Endodermal cell (in vitro differentiated cells): ENCODE measurements around the gene KLHDC10. TPM values are rescaled to one million over a fixed set of nuclear protein-coding genes. Genes with fewer than 3 reads are reported as not detected.

Experiments used
- DNase-seq: peaks from one replicate; pipeline ENCODE4 v3.0.0-alpha.2; 2017
- H3K27ac ChIP-seq: 2 replicates; pipeline ENCODE4 v1.5.1; 2013; ENCODE audit warnings: mild to moderate bottlenecking, low read depth, low read length, moderate library complexity
- H3K27me3 ChIP-seq: 2 replicates; pipeline ENCODE4 v1.6.1; 2013; ENCODE audit warnings: mild to moderate bottlenecking, low read length, moderate library complexity; ENCODE audit not compliant: insufficient read depth, control insufficient read depth, poor library complexity, severe bottlenecking
- H3K36me3 ChIP-seq: 2 replicates; pipeline ENCODE4 v1.7.0; 2013; ENCODE audit warnings: mild to moderate bottlenecking, low read length, moderate library complexity; ENCODE audit not compliant: control insufficient read depth, insufficient read depth
- H3K4me1 ChIP-seq: one replicate; pipeline ENCODE4 v1.7.0; 2013; ENCODE audit warnings: low read length; ENCODE audit not compliant: control insufficient read depth, insufficient read depth
- H3K4me3 ChIP-seq: 2 replicates; pipeline ENCODE4 v1.5.1; 2013; ENCODE audit warnings: mild to moderate bottlenecking, low read length, moderate library complexity
- H3K9ac ChIP-seq: 2 replicates; pipeline ENCODE4 v1.6.1; 2013; ENCODE audit warnings: mild to moderate bottlenecking, low read length, moderate library complexity; ENCODE audit not compliant: poor library complexity, severe bottlenecking; ENCODE audit errors: extremely low read depth
- H3K9me3 ChIP-seq: 2 replicates; pipeline ENCODE4 v1.6.1; 2013; ENCODE audit warnings: mild to moderate bottlenecking, low read length, moderate library complexity; ENCODE audit not compliant: control insufficient read depth
- H3K27ac Mint-ChIP-seq: 2 replicates; pipeline ENCODE4 v1.8.0; 2020; ENCODE audit warnings: mixed read lengths
- H3K27me3 Mint-ChIP-seq: 2 replicates; pipeline ENCODE4 v1.8.0; 2021; ENCODE audit warnings: mild to moderate bottlenecking, mixed read lengths; ENCODE audit not compliant: insufficient read depth
- H3K36me3 Mint-ChIP-seq: 2 replicates; pipeline ENCODE4 v1.8.0; 2020; ENCODE audit warnings: low read depth, mixed read lengths
- H3K4me1 Mint-ChIP-seq: 2 replicates; pipeline ENCODE4 v1.8.0; 2020; ENCODE audit warnings: mixed read lengths
- H3K4me3 Mint-ChIP-seq: 2 replicates; pipeline ENCODE4 v1.8.0; 2020; ENCODE audit warnings: mild to moderate bottlenecking, moderate library complexity, mixed read lengths
- H3K9me3 Mint-ChIP-seq: 2 replicates; pipeline ENCODE4 v1.8.0; 2020; ENCODE audit warnings: mild to moderate bottlenecking, mixed read lengths
- WGBS, 2 experiments: methylation state at CpG; one replicate each; pipeline versions ENCODE4 v1.1.5 to v1.1.7; 2013; ENCODE audit warnings: missing lambda C conversion rate in 2 of 2, mixed read lengths in 1 of 2; ENCODE audit not compliant: insufficient coverage in 1 of 2, insufficient read length in 1 of 2; 5-methylcytosine and 5-hydroxymethylcytosine counted together
- total RNA-seq, 2 donors: library from RNA; stranded (reverse); fragmentation: NEBNext Ultra II Directional in 1 of 2; extraction: Animal tissue kit (Norgen Biotek cat#: 25700) in 1 of 2; gene quantifications; 2 replicates in 1 of 2; 3 replicates in 1 of 2; pipeline ENCODE4 v1.2.1, GENCODE V29; 2021
- TF ChIP-seq, protein P1 (sequence below): fragments of 200-600 bp; sonication (generic); conservative IDR thresholded peaks from 2 replicates; pipeline ENCODE4 v1.5.0; 2021; ENCODE audit warnings: antibody characterized with exemption, mild to moderate bottlenecking

The KLHDC10 gene
- total RNA-seq, 2 donors from 2014 or later, result 20.6 to 22.2 TPM

DNA sequence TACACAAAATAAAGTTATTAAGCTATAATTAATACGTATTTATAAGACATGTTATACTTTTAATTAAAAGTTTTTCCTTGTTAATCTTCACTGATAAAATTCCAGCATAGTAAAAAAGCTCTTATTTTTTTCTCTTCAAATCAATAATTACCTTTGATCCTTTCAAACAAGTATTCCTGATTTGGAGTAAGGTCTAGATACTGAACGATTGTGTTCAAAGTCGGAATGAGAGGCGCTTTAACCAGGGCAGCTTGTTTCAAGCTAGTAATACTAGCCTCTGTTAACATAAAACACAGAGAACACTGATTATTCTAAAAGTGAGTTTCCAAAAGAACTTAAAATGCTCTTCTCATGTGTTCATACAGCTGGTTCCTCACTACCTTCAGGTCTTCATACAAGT lies 107.9 kb downstream of the KLHDC10 start:
- Mint-ChIP-seq H3K4me3 (no peak overlapping the region), H3K9me3 (no peaks in the 10 kb centered on the region), H3K4me1 (no peaks in the 10 kb centered on the region), H3K27me3 (no peaks in the 10 kb centered on the region), H3K27ac (no peak overlapping the region), H3K36me3 (peaks cover 65% of the 10 kb centered on the region)
- Histone ChIP-seq H3K4me1 (no peaks in the 10 kb centered on the region), H3K27me3 (no peaks in the 10 kb centered on the region), H3K9ac (no peak overlapping the region), H3K27ac (no peak overlapping the region), H3K36me3 (peaks cover 74% of the 10 kb centered on the region), H3K4me3 (no peak overlapping the region), H3K9me3 (no peaks in the 10 kb centered on the region)
- no peak for DNase-seq
- TF ChIP-seq, protein P1, sequence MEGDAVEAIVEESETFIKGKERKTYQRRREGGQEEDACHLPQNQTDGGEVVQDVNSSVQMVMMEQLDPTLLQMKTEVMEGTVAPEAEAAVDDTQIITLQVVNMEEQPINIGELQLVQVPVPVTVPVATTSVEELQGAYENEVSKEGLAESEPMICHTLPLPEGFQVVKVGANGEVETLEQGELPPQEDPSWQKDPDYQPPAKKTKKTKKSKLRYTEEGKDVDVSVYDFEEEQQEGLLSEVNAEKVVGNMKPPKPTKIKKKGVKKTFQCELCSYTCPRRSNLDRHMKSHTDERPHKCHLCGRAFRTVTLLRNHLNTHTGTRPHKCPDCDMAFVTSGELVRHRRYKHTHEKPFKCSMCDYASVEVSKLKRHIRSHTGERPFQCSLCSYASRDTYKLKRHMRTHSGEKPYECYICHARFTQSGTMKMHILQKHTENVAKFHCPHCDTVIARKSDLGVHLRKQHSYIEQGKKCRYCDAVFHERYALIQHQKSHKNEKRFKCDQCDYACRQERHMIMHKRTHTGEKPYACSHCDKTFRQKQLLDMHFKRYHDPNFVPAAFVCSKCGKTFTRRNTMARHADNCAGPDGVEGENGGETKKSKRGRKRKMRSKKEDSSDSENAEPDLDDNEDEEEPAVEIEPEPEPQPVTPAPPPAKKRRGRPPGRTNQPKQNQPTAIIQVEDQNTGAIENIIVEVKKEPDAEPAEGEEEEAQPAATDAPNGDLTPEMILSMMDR, result no peak
- WGBS, 2 experiments, result 94 to 97% methylated on average over 3 to 4 of the region's 4 CpGs

DNA sequence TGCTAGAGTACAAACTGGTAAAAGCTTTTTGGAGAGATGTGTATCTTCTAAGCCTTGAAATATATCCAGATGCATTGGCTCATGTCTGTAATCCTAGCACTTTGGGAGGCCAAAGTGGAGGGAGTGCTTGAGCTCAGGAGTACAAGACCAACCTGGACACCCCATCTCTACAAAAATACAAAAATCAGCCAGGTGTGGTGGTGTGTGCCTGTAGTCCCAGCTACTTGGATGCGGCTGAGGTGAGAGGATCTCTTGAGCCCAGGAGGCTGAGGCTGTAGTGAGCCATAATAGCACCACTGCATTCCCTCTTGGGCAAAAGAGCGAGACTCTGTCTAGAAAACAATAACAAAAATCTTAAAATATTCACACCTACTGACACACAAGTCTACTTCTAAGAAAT lies 109.3 kb downstream of the KLHDC10 start:
- H3K4me1 ChIP-seq, result no peaks in the 10 kb centered on the region
- H3K36me3 Mint-ChIP-seq, result peaks cover 64% of the 10 kb centered on the region
- H3K4me1 Mint-ChIP-seq, result no peaks in the 10 kb centered on the region
- 98 to 100% methylated on average over 1 to 2 of the region's 2 CpGs for WGBS, 2 experiments
- no peak overlapping the region for H3K4me3 ChIP-seq
- H3K27ac ChIP-seq, result no peak overlapping the region
- no peaks in the 10 kb centered on the region for H3K9me3 Mint-ChIP-seq
- no peaks in the 10 kb centered on the region for H3K9me3 ChIP-seq
- no peak overlapping the region for H3K4me3 Mint-ChIP-seq
- peaks cover 77% of the 10 kb centered on the region for H3K36me3 ChIP-seq
- no peak overlapping the region for H3K27ac Mint-ChIP-seq
- TF ChIP-seq, protein P1, result no peak
- DNase-seq, result no peak
- no peaks in the 10 kb centered on the region for H3K27me3 ChIP-seq
- H3K9ac ChIP-seq, result no peak overlapping the region
- H3K27me3 Mint-ChIP-seq, result no peaks in the 10 kb centered on the region

DNA sequence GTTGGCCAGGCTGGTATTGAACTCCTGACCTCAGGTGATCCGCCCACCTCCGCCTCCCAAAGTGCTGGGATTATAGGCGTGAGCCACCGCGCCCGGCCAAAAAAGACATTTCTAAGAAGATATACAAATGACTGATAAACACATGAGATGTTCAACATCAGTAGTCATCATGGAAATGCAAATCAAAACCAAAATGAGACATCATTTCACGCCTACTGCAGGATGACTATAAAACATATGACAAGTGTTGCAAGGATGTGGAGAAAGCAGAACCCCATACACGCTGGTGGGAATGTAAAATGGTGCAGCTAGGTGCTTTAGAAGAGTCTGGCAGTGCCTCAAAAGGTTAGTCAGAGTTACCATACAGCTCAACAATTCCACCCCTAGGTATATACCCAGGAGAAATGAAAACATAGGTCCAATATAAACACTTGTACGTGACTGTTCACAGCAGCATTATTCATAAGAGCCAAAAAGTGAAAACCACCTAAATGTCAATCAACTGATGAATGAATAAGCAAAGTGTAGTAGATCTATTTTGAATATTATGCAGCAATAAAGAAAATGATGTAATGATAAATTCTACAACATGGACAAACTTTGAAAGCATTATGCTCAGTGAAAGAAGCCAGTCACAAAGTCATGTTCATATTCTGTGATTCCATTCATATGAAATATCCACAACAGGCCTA lies 110.4 kb downstream of the KLHDC10 start:
- peaks cover 63% of the 10 kb centered on the region for H3K36me3 Mint-ChIP-seq
- TF ChIP-seq, protein P1, result no peak

More for the DNA sequence above, 110.4 kb downstream of the KLHDC10 start:
- Mint-ChIP-seq H3K4me1 (no peaks in the 10 kb centered on the region), H3K9me3 (no peaks in the 10 kb centered on the region), H3K27me3 (no peaks in the 10 kb centered on the region), H3K27ac (no peak overlapping the region), H3K4me3 (no peak overlapping the region)
- no peak overlapping the region for H3K4me3 ChIP-seq
- no peaks in the 10 kb centered on the region for H3K4me1 ChIP-seq
- no peak overlapping the region for H3K9ac ChIP-seq
- WGBS, 2 experiments, result 93 to 95% methylated on average over 8 to 9 of the region's 9 CpGs
- no peak for DNase-seq
- no peak overlapping the region for H3K27ac ChIP-seq
- no peaks in the 10 kb centered on the region for H3K27me3 ChIP-seq
- H3K36me3 ChIP-seq, result peaks cover 76% of the 10 kb centered on the region
- no peaks in the 10 kb centered on the region for H3K9me3 ChIP-seq
